GM12872 (cell line): ENCODE measurements around the gene GRAMD2A.

Experiments
- CTCF ChIP-seq: IDR thresholded peaks from 3 replicates; pipeline ENCODE4 v1.5.1; 2011; ENCODE audit warnings: low read depth, mild to moderate bottlenecking, low read length, moderate library complexity; ENCODE audit not compliant: insufficient read depth

Gene GRAMD2A

DNA sequence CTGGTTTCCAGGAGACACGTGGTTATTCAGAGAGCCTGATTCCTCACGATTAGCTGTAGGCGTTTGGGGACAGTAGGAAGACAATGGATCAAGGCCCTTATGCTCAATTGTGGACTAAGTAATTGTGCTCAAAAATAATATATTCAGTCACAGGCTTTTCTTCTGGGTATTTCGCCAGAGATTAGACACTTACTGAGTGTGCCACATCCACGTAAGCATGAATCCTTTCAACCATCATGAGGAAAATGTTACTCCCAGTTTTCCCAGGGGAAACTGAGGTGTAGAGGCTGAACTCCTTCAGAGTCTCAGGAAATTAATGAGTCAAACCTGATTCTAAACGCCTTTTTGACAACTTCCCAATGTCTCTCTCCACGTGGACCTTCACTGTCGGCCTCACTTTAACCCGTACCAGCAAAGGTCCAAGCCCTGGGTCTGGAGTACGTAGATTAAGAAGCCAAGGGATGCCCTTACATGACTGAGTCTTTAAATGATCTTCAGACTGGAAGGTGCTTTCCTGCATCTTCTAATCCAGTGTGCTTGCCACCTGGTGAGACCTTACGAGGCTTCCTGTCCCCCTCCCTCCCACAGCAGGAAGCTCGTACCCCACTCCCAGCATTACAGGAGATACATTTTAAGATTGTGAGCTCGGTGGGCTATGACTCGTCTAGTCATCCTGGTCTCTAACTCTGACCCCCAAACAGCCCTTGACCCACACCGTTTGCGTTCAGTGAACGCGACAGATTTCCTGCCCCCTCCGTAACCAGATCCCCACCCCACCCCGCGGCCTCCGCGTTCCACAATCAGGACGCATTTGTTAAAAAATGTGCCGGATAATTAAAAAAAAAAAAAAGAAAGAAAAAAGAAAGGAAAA is 31.7 kb upstream of the GRAMD2A start:
- TF ChIP-seq CTCF, result no peak

- no peak for TF ChIP-seq CTCF
Measured at GRCh38 chr15:72227720-72228119, 30.1 kb upstream of the GRAMD2A start.

DNA sequence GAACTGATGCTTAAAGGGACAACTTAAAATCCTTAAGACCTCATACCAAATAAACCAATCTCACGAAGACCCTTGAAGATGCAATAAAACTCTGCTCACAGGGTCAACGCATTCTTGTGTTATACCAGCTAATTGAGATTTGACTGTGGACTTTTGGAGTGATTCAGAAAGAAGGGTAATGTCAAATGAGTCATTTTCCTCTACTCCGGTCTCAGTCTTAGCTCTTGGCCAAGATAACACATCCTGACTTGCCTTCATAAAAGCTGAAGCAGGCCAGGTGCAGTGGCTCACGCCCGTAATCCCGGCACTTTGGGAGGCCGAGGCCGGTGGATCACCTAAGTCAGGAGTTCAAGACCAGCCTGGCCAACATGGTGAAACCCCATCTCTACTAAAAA is 29.6 kb upstream of the GRAMD2A start:
- TF ChIP-seq CTCF, result no peak

GRCh38 chr15:72223278-72223677 is 25.7 kb upstream of the GRAMD2A start:
- TF ChIP-seq CTCF, result no peak

GRCh38 chr15:72222393-72222792 is 24.8 kb upstream of the GRAMD2A start:
- TF ChIP-seq CTCF, result no peak

DNA sequence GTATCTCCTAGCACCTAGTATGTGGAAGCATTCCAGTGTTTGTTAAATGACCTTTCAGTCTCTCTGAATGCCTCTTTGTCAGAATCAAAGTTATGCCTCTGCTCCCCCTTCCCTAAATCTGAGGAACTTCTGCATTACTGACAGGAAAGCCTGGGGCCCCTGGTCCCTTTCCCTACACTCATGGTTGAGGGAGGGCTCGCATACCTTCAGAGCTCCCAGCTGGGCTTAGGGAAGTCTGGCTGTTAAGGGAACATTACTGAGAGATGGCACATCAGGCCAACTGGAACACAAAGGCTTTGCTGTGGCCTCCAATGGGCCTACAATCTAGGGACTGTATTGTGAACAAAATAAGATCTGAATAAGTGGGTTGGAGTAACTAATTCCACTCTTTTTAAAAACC is 23.1 kb upstream of the GRAMD2A start:
- TF ChIP-seq CTCF, result no peak

DNA sequence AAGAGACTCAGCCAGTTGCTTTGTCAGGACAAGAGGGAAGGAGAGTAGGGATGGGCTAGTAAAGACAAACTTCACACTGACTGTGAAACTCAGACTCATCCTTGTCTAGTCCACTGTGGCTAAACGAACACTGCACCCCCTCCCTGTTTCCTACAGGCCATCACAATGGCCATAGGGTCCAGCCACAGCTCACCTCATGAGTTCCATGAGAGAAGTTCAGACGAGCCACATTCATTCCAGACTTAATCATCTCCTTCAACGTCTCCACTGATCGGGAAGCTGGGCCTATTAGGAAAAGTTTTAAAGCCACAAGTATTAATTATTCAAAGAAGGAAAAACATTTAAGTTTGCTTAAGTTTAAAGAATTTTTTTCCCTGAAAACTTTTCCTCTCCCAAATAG is 19.6 kb upstream of the GRAMD2A start:
- TF ChIP-seq CTCF, result no peak
